Measurements from ENCODE around the gene SELE. TPM values are rescaled to one million over a fixed set of nuclear protein-coding genes. Genes with fewer than 3 reads are reported as not detected.
"Not testable (repeated sequence)": the region's sequence is repeated elsewhere in the genome, so short reads cannot be mapped to it uniquely, and the experiment has no call there.

Gene SELE
- total and polyA plus RNA-seq, 4 donors, result 0.14 to 7.8 (median 4.1) TPM

DNA sequence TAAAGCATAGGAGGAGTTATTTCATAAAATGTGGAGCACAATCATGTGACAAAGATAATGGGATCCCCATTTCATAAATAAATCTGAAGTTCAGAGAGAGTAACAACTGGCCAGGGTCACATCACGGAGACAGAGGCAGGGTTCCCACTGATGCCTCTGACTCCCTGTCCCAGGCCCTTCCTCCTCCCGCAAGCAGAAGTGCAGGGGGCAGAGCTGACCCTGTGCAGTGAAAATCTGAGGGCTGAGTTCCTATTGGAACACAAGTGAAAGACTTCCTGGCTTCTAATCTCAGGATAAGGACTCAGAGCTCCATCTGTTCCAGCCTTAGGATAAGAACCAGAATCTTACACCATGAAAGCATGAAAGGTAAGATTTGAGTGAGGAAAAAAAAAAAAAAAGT, 44.5 kb downstream of the SELE start:
- H3K9me3 ChIP-seq (ENCODE audit: control insufficient read depth, insufficient read depth, low read length), result no peaks in the 10 kb centered on the region
- no peak for DNase-seq (ENCODE audit: low read depth in 4 of 6, low spot score in 6 of 6)
- H3K4me3 ChIP-seq (ENCODE audit: low read depth, low read length), result no peak overlapping the region
- H3K27me3 ChIP-seq (ENCODE audit: control insufficient read depth, insufficient read depth, low read length), result no peaks in the 10 kb centered on the region
- no peaks in the 10 kb centered on the region for H3K36me3 ChIP-seq (ENCODE audit: control insufficient read depth, insufficient read depth, low read length)
- 100% methylated on average over 1 of the region's 2 CpGs for WGBS (ENCODE audit: insufficient coverage)
- H3K4me1 ChIP-seq (ENCODE audit: control insufficient read depth, insufficient read depth, low read length), result no peaks in the 10 kb centered on the region
- no peak overlapping the region for H3K27ac ChIP-seq (ENCODE audit: low read depth, low read length)

DNA sequence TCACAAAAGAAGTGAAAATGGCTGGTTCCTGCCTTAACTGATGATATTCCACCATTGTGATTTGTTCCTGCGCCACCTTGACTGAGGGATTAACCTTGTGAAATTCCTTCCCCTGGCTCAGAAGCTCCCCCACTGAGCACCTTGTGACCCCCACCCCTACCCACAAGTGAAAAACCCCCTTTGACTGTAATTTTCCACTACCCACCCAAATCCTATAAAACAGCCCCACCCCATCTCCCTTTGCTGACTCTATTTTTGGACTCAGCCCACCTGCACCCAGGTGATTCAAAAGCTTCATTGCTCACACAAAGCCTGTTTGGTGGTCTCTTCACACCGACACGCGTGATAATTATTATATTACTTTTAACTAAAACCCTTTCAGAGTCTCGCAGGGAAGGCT, 45.5 kb downstream of the SELE start:
- not testable (repeated sequence) for H3K4me1 ChIP-seq (ENCODE audit: control insufficient read depth, insufficient read depth, low read length); H3K4me3 ChIP-seq (ENCODE audit: low read depth, low read length); H3K9me3 ChIP-seq (ENCODE audit: control insufficient read depth, insufficient read depth, low read length); H3K27me3 ChIP-seq (ENCODE audit: control insufficient read depth, insufficient read depth, low read length); DNase-seq (ENCODE audit: low read depth in 4 of 6, low spot score in 6 of 6); H3K27ac ChIP-seq (ENCODE audit: low read depth, low read length); H3K36me3 ChIP-seq (ENCODE audit: control insufficient read depth, insufficient read depth, low read length)
- 85% methylated on average over 1 of the region's 5 CpGs for WGBS (ENCODE audit: insufficient coverage)

DNA sequence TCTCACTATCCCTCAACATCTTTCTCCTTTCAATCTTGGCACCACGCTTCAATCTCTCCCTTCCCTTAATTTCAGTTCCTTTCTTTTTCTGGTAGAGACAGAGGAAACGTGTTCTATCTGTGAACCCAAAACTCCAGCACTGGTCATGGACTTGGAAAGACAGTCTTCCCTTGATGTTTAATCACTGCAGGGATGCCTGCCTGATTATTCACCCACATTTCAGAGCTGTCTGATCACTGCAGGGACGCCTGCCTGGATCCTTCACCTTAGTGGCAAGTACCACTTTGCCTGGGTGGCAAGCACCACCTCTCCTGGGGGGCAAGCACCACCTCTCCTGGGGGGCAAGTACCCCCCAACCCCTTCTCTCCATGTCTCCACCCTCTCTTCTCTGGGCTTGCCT, 50.2 kb downstream of the SELE start:
- WGBS (ENCODE audit: insufficient coverage), result 87% methylated on average over 3 of the region's 3 CpGs
- no peaks in the 10 kb centered on the region for H3K4me1 ChIP-seq (ENCODE audit: control insufficient read depth, insufficient read depth, low read length)
- no peaks in the 10 kb centered on the region for H3K36me3 ChIP-seq (ENCODE audit: control insufficient read depth, insufficient read depth, low read length)
- H3K27me3 ChIP-seq (ENCODE audit: control insufficient read depth, insufficient read depth, low read length), result no peaks in the 10 kb centered on the region
- no peaks in the 10 kb centered on the region for H3K9me3 ChIP-seq (ENCODE audit: control insufficient read depth, insufficient read depth, low read length)
- H3K4me3 ChIP-seq (ENCODE audit: low read depth, low read length), result no peak overlapping the region
- H3K27ac ChIP-seq (ENCODE audit: low read depth, low read length), result no peak overlapping the region
- DNase-seq (ENCODE audit: low read depth in 4 of 6, low spot score in 6 of 6), result no peak

GRCh38 chr1:169683168-169683567, 50.7 kb downstream of the SELE start:
- H3K4me3 ChIP-seq (ENCODE audit: low read depth, low read length); H3K27ac ChIP-seq (ENCODE audit: low read depth, low read length); H3K4me1 ChIP-seq (ENCODE audit: control insufficient read depth, insufficient read depth, low read length); H3K9me3 ChIP-seq (ENCODE audit: control insufficient read depth, insufficient read depth, low read length); H3K36me3 ChIP-seq (ENCODE audit: control insufficient read depth, insufficient read depth, low read length); H3K27me3 ChIP-seq (ENCODE audit: control insufficient read depth, insufficient read depth, low read length); DNase-seq (ENCODE audit: low read depth in 4 of 6, low spot score in 6 of 6): not testable (repeated sequence)
- 89% methylated on average over 4 of the region's 4 CpGs for WGBS (ENCODE audit: insufficient coverage)

GRCh38 chr1:169682071-169682470, 51.8 kb downstream of the SELE start:
- DNase-seq (ENCODE audit: low read depth in 4 of 6, low spot score in 6 of 6), result no peak
- Histone ChIP-seq H3K9me3 (ENCODE audit: control insufficient read depth, insufficient read depth, low read length) (no peaks in the 10 kb centered on the region), H3K27me3 (ENCODE audit: control insufficient read depth, insufficient read depth, low read length) (no peaks in the 10 kb centered on the region), H3K4me3 (ENCODE audit: low read depth, low read length) (no peak overlapping the region), H3K4me1 (ENCODE audit: control insufficient read depth, insufficient read depth, low read length) (no peaks in the 10 kb centered on the region), H3K27ac (ENCODE audit: low read depth, low read length) (no peak overlapping the region), H3K36me3 (ENCODE audit: control insufficient read depth, insufficient read depth, low read length) (no peaks in the 10 kb centered on the region)
- 63% methylated on average over 1 of the region's 2 CpGs for WGBS (ENCODE audit: insufficient coverage)

- no peaks in the 10 kb centered on the region for H3K9me3 ChIP-seq (ENCODE audit: control insufficient read depth, insufficient read depth, low read length)
- no peaks in the 10 kb centered on the region for H3K4me1 ChIP-seq (ENCODE audit: control insufficient read depth, insufficient read depth, low read length)
- WGBS (ENCODE audit: insufficient coverage), result 64% methylated on average over 1 of the region's 2 CpGs
These were observed 52.7 kb downstream of the SELE start for GRCh38 chr1:169681140-169681539.

GRCh38 chr1:169680377-169681019, 53.4 kb downstream of the SELE start:
- Histone ChIP-seq H3K27me3 (ENCODE audit: control insufficient read depth, insufficient read depth, low read length) (no peaks in the 10 kb centered on the region), H3K27ac (ENCODE audit: low read depth, low read length) (no peak overlapping the region), H3K4me3 (ENCODE audit: low read depth, low read length) (no peak overlapping the region), H3K9me3 (ENCODE audit: control insufficient read depth, insufficient read depth, low read length) (no peaks in the 10 kb centered on the region), H3K36me3 (ENCODE audit: control insufficient read depth, insufficient read depth, low read length) (no peaks in the 10 kb centered on the region), H3K4me1 (ENCODE audit: control insufficient read depth, insufficient read depth, low read length) (no peaks in the 10 kb centered on the region)
- 42% methylated on average over 4 of the region's 6 CpGs for WGBS (ENCODE audit: insufficient coverage)
- DNase-seq (ENCODE audit: low read depth in 4 of 6, low spot score in 6 of 6), result no peak

More at GRCh38 chr1:169681140-169681539, 52.7 kb downstream of the SELE start:
- no peak overlapping the region for H3K27ac ChIP-seq (ENCODE audit: low read depth, low read length)
- DNase-seq (ENCODE audit: low read depth in 4 of 6, low spot score in 6 of 6), result peak in 1 of 6 donors; percentile 13
- no peaks in the 10 kb centered on the region for H3K27me3 ChIP-seq (ENCODE audit: control insufficient read depth, insufficient read depth, low read length)
- H3K4me3 ChIP-seq (ENCODE audit: low read depth, low read length), result no peak overlapping the region
- H3K36me3 ChIP-seq (ENCODE audit: control insufficient read depth, insufficient read depth, low read length), result no peaks in the 10 kb centered on the region

GRCh38 chr1:169679692-169680091, 54.2 kb downstream of the SELE start:
- no peaks in the 10 kb centered on the region for H3K36me3 ChIP-seq (ENCODE audit: control insufficient read depth, insufficient read depth, low read length)
- H3K4me1 ChIP-seq (ENCODE audit: control insufficient read depth, insufficient read depth, low read length), result no peaks in the 10 kb centered on the region
- WGBS (ENCODE audit: insufficient coverage), result 83% methylated on average over 1 of the region's 3 CpGs
- H3K27me3 ChIP-seq (ENCODE audit: control insufficient read depth, insufficient read depth, low read length), result no peaks in the 10 kb centered on the region
- H3K4me3 ChIP-seq (ENCODE audit: low read depth, low read length), result no peak overlapping the region
- no peaks in the 10 kb centered on the region for H3K9me3 ChIP-seq (ENCODE audit: control insufficient read depth, insufficient read depth, low read length)
- H3K27ac ChIP-seq (ENCODE audit: low read depth, low read length), result no peak overlapping the region
- DNase-seq (ENCODE audit: low read depth in 4 of 6, low spot score in 6 of 6), result no peak

DNA sequence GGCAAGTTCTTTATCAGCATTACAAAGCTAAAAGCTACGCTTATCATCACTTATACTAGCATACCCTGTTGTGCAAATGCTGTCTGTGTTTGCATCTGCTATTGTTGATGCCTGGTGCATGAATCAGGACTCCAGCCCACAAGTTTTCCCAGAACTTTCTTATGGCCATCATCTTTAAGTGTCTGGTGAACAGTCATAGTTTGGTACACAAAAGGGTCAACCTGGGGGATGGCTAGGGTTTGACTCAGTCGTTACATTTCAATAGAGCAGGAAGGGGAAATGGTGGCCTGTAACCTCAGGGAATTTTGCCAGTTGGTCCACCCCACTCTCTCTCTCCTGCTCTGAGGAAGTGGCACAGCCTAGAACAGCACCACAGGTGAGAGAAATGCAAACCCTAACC, 57.9 kb downstream of the SELE start:
- H3K27me3 ChIP-seq (ENCODE audit: control insufficient read depth, insufficient read depth, low read length), result no peaks in the 10 kb centered on the region
- no peak for DNase-seq (ENCODE audit: low read depth in 4 of 6, low spot score in 6 of 6)
- H3K27ac ChIP-seq (ENCODE audit: low read depth, low read length), result no peak overlapping the region
- no CpG with 5 or more reads among the region's 2 CpGs for WGBS (ENCODE audit: insufficient coverage)
- H3K4me3 ChIP-seq (ENCODE audit: low read depth, low read length), result no peak overlapping the region
- H3K9me3 ChIP-seq (ENCODE audit: control insufficient read depth, insufficient read depth, low read length), result no peaks in the 10 kb centered on the region
- H3K4me1 ChIP-seq (ENCODE audit: control insufficient read depth, insufficient read depth, low read length), result no peaks in the 10 kb centered on the region
- no peaks in the 10 kb centered on the region for H3K36me3 ChIP-seq (ENCODE audit: control insufficient read depth, insufficient read depth, low read length)

Data from spinal cord (tissue), 10 donors.